Ovary (tissue), 9 donors: ENCODE measurements around the gene MTFR1L. TPM values are rescaled to one million over a fixed set of nuclear protein-coding genes. Genes with fewer than 3 reads are reported as not detected.

Experiments
- DNase-seq, 5 donors: peaks; one replicate each; pipeline ENCODE4 v3.0.0-alpha.2; 2019 to 2020
- H3K27ac ChIP-seq, 2 donors: fragments of 200-600 bp; one replicate each; pipeline versions ENCODE4 v1.5.1 to v1.8.0; 2019 to 2022
- H3K27me3 ChIP-seq: fragments of 200-600 bp; one replicate; pipeline ENCODE4 v1.8.0; 2022
- H3K36me3 ChIP-seq: fragments of 200-600 bp; sonication (generic); one replicate; pipeline ENCODE4 v1.5.1; 2019
- H3K4me1 ChIP-seq: one replicate; pipeline ENCODE4 v1.8.1; 2013; ENCODE audit warnings: mild to moderate bottlenecking, moderate library complexity; ENCODE audit not compliant: insufficient read depth
- H3K4me3 ChIP-seq: fragments of 200-600 bp; sonication (generic); one replicate; pipeline ENCODE4 v1.5.1; 2017
- H3K9me3 ChIP-seq, 2 donors: fragments of 200-600 bp in 1 of 2; sonication (generic) in 1 of 2; one replicate each; pipeline versions ENCODE4 v1.5.1 to v1.8.1; 2013 to 2019; ENCODE audit warnings: mild to moderate bottlenecking in 1 of 2, moderate library complexity in 1 of 2
- EP300 ChIP-seq: sonication (generic); formaldehyde crosslinking; IDR thresholded peaks from one replicate; pipeline ENCODE4 v1.6.1; 2017; ENCODE audit warnings: antibody characterized with exemption
- POLR2A ChIP-seq: fragments of 450-650 bp; IDR thresholded peaks from one replicate; pipeline ENCODE4 v1.6.1; 2017; ENCODE audit warnings: antibody characterized with exemption, mild to moderate bottlenecking, moderate library complexity
- WGBS, 3 donors: extraction: QIAGEN DNeasy Blood & Tissue Kit in 1 of 3; methylation state at CpG; one replicate each; pipeline versions ENCODE4 v1.1.5 to v1.1.7; 2013 to 2017; 5-methylcytosine and 5-hydroxymethylcytosine counted together
- intact Hi-C, 4 donors: fragments of 100-400 bp; cut with DNase I; formaldehyde crosslinking; loops; one replicate each; pipeline versions ENCODE4 v1.11.0 to v1.15.1; 2022 to 2023
- polyA plus RNA-seq, 2 donors: library from polyadenylated mRNA; stranded (reverse); fragments of 200-250 nt in 1 of 2; fragments of 350-450 nt in 1 of 2; fragmentation: Illumina TruSeq in 1 of 2; extraction: RNeasy Lipid Tissue Mini Kit (QIAGEN cat#74804) in 1 of 2; gene quantifications; one replicate each; pipeline ENCODE4 v1.2.3, GENCODE V29; 2013 to 2014
- total RNA-seq, 7 donors: library from RNA; depleted of rRNA in 2 of 7; stranded (reverse); fragments of >200 nt in 2 of 7; fragmentation: NEBNext Ultra II Directional in 3 of 7; extraction: Animal tissue kit (Norgen Biotek cat#: 25700) in 3 of 7; gene quantifications; one replicate each; pipeline versions ENCODE4 v1.1.0 to v1.2.4, GENCODE V29; 2016 to 2023
- TF ChIP-seq, protein P1 (sequence below), 3 donors: fragments of 450-650 bp in 2 of 3; fragments of 200-600 bp in 1 of 3; IDR thresholded peaks; one replicate each; pipeline versions ENCODE4 v1.5.1 to v1.8.0; 2016 to 2022; ENCODE audit warnings: antibody characterized with exemption in 3 of 3, mild to moderate bottlenecking in 1 of 3
- donor health status: DM: no; HTN: no; CAD: no; lungs with moderate emphysema.
- donor health status: DM: no; HTN: no; CAD: no.
- donor health status: Bipolar disorder and iron deficiency.
- donor health status: DM: yes; HTN: yes; CAD: no.
- donor health status: DM: no; HTN: no; CAD: no.
- donor health status: DM: yes; HTN: yes; CAD: no.

The MTFR1L gene
- total and polyA plus RNA-seq, 9 donors = 55.5 to 113 (median 97.1) TPM

DNA sequence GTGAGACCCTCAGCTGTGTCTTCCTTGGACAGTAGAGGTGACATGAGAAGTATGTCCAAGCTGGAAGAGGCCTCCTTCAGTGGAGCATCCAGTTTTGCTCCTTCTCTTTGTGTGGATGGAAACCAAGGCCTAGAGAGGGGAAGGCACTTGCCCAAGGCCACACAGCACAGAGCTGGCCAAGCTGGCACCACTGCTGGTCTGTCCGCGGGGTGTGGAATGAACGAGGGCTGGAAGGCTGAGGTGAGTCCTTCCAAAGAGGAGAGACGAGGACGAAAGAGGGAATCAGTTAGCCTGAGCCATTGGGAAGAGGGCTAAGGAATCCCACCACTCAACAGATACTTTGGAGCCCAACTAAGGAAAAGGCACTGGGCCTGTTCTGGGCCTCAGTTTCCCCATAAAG is 47.6 kb upstream of the MTFR1L start:
- no peak for DNase-seq
- peaks cover 2% of the 10 kb centered on the region for H3K4me1 ChIP-seq
- H3K9me3 ChIP-seq = no peaks in the 10 kb centered on the region
- no peak overlapping the region for H3K4me3 ChIP-seq
- intact Hi-C loops = no loop called here
- H3K36me3 ChIP-seq = no peaks in the 10 kb centered on the region
- WGBS, 3 donors = 92 to 96% (median 92%) methylated on average over 5 of the region's 5 CpGs
- no peak overlapping the region for H3K27ac ChIP-seq
- no peak for TF ChIP-seq EP300
- TF ChIP-seq, protein P1, sequence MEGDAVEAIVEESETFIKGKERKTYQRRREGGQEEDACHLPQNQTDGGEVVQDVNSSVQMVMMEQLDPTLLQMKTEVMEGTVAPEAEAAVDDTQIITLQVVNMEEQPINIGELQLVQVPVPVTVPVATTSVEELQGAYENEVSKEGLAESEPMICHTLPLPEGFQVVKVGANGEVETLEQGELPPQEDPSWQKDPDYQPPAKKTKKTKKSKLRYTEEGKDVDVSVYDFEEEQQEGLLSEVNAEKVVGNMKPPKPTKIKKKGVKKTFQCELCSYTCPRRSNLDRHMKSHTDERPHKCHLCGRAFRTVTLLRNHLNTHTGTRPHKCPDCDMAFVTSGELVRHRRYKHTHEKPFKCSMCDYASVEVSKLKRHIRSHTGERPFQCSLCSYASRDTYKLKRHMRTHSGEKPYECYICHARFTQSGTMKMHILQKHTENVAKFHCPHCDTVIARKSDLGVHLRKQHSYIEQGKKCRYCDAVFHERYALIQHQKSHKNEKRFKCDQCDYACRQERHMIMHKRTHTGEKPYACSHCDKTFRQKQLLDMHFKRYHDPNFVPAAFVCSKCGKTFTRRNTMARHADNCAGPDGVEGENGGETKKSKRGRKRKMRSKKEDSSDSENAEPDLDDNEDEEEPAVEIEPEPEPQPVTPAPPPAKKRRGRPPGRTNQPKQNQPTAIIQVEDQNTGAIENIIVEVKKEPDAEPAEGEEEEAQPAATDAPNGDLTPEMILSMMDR (IDR thresholded peaks at IDR 0.05) = no peak
- TF ChIP-seq POLR2A = no peak
- H3K27me3 ChIP-seq = no peaks in the 10 kb centered on the region

DNA sequence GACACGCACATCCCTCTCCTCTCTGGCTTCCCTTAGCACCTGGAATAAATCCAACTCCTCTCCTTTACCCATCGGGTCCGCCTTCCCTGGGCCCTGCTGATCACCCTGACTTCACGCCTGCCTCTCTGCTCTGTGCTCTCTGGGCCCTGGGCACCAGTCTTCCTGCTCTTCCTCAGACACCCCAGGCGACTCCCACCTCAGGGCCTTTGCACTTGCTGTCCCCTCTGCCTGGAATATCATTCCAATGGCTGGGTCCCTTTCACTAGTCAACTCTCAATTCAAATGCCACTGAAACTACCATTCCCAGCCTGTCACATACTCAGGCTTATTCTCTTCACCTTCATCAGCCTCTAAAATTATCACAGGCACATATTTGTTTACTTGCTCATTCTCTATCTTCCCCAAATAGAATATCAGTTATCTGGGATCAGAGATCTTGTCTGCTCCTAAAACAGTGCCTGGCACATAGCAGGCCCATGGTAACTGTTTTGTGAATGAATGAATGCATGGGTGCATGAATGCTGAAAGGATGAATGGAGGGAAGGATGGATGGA is 47.0 kb upstream of the MTFR1L start:
- H3K27ac ChIP-seq = no peak overlapping the region
- TF ChIP-seq POLR2A (no peak), EP300 (no peak)
- TF ChIP-seq, protein P1 (IDR thresholded peaks at IDR 0.05) = no peak
- no peaks in the 10 kb centered on the region for H3K9me3 ChIP-seq
- H3K36me3 ChIP-seq = no peaks in the 10 kb centered on the region
- H3K27me3 ChIP-seq = no peaks in the 10 kb centered on the region
- WGBS, 3 donors = 90 to 94% (median 93%) methylated on average over 5 of the region's 5 CpGs
- no peak overlapping the region for H3K4me3 ChIP-seq
- intact Hi-C loops = no loop called here
- DNase-seq = no peak
- H3K4me1 ChIP-seq = peaks cover 2% of the 10 kb centered on the region

DNA sequence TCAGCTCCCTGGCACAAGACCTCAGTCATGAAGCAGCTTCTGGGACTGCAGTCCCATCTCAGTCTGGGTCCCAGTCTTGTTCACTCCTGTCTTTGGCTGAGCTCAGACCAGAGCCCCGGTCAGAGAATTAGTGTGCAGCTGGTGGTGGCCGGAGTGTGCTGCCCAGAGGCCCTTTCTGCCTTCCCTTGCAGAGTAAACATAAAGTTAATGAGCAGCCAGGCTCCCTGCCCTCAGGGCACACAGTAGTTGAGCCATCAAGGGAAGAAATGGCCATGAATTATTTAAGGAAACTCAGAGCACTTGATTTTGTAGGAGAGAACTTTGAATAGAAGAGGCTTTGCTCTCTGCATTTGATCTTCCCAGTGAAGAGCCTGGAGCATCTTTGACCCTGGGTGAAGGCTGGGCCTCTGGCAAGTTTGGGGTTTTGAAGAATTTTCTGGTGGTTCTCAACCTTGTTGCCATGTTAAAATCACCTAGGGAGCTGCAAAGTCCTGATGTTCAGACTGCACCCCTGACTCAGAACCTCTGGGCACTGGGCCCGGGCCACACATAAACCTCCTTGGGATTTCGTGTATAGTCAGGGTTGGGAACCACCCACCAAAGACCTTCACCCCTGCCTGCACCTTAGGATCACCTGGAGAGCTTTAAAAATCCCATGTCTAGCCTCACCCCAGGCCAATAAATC is 46.2 kb upstream of the MTFR1L start:
- no peaks in the 10 kb centered on the region for H3K36me3 ChIP-seq
- TF ChIP-seq POLR2A = no peak
- no peak for TF ChIP-seq EP300
- TF ChIP-seq, protein P1 (IDR thresholded peaks at IDR 0.05) = no peak
- WGBS, 3 donors = 81 to 83% (median 81%) methylated on average over 4 of the region's 4 CpGs
- intact Hi-C loops = no loop called here
- H3K27ac ChIP-seq = no peak overlapping the region
- H3K4me3 ChIP-seq = no peak overlapping the region
- no peaks in the 10 kb centered on the region for H3K9me3 ChIP-seq
- no peaks in the 10 kb centered on the region for H3K27me3 ChIP-seq
- DNase-seq = no peak
- peaks cover 2% of the 10 kb centered on the region for H3K4me1 ChIP-seq

DNA sequence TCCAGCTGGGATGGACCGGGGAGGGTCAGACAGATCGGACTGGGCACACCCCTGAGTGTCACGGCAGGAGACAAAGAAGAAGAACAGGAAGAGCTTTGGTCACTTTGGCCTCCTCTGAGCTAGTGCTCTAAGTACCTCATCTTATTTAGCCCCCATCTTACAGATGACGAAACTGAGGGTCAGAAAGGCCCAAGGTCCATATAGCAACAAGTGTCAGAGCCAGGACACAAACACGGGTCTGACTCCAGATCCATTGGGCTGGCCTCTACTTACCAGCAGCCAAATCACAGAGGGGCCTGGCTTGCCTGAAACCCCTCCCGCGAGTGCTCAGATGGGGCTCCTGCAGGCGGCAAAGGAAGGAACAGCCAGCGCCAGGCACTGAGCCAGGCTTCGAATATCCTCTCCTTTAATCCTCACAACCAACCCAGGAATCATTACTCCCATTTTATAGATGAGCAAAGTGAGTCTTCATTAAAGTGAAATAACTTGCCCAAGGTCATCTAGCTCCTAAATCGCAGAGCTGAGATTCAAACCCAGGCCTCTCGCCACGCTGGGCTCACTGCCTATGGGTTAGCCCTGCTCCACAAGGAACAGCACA is 45.4 kb upstream of the MTFR1L start:
- Histone ChIP-seq H3K36me3 (no peaks in the 10 kb centered on the region), H3K27ac (no peak overlapping the region), H3K27me3 (no peaks in the 10 kb centered on the region), H3K4me3 (no peak overlapping the region), H3K4me1 (peaks cover 2% of the 10 kb centered on the region), H3K9me3 (no peaks in the 10 kb centered on the region)
- no peak for DNase-seq
- intact Hi-C loops = no loop called here
- WGBS, 3 donors = 83 to 90% (median 85%) methylated on average over 13 of the region's 13 CpGs
- TF ChIP-seq EP300 (no peak), POLR2A (no peak)
- TF ChIP-seq, protein P1 (IDR thresholded peaks at IDR 0.05) = no peak
